Measurements from ENCODE around the gene AKAP10. TPM values are rescaled to one million over a fixed set of nuclear protein-coding genes. Genes with fewer than 3 reads are reported as not detected.

Gene AKAP10
- total and polyA plus RNA-seq, 2 donors from 2014 or later: 8.3 to 43.7 TPM

DNA sequence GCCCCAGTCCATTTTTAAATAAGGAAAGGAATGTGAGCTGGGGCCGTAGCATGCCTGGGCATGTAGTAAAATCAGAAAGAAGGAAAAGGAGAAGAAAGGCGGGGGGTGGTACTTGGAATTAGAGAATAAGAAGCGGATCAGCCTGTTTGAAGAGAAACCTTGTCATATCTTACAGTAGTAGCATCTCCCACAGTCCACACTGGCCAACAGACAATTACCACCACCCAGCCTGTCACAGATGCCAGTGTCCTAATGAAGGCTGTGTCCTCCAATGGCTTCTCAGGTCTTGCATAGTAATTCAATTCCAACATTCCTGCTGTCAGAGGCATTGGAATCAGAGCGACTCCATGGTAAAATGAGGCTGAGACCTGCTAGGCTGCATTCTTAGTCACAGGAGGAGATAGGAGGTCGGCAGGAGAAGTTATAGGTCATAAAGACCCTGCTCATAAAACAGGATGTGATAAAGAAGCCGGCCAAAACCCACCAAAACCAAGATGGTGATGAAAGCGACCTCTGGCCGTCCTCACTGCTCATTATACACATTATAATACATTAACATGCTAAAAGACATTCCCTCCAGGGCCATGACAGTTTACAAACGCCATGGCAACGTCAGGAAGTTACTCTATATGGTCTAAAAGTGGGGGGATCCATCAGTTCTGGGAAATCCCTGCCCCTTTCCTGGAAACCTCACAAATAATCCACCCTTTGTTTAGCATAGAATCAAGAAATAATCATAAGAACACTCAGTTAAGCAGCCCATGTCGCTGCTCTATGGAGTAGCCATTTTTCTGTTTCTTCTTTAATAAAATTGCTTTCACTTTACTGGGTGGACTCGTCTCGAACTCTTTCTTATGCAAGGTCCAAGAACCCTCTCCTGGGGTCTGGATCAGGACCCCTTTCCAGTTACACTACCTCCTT, 9.6 kb upstream of the AKAP10 start:
- intact Hi-C loops (cut with DNase I): no loop called here
- Histone ChIP-seq H3K4me3 (ENCODE audit: low read length in 3 of 3) (no peak overlapping the region), H3K9ac (ENCODE audit: low read length in 3 of 3) (no peak overlapping the region), H3K36me3 (ENCODE audit: control insufficient read depth in 2 of 3, insufficient read depth in 3 of 3, low read length in 3 of 3) (no peaks in the 10 kb centered on the region), H3K27me3 (ENCODE audit: control insufficient read depth, insufficient read depth, low read length) (no peaks in the 10 kb centered on the region), H3K9me3 (ENCODE audit: control insufficient read depth in 2 of 3, insufficient read depth in 1 of 3, low read length in 3 of 3) (no peaks in the 10 kb centered on the region), H3K27ac (ENCODE audit: low read depth in 2 of 2, low read length in 2 of 2) (no peak overlapping the region), H3K4me1 (ENCODE audit: control insufficient read depth in 2 of 3, insufficient read depth in 2 of 3, low read depth in 1 of 3, low read length in 3 of 3) (no peaks in the 10 kb centered on the region)
- no peak for DNase-seq
- TF ChIP-seq, protein P1, sequence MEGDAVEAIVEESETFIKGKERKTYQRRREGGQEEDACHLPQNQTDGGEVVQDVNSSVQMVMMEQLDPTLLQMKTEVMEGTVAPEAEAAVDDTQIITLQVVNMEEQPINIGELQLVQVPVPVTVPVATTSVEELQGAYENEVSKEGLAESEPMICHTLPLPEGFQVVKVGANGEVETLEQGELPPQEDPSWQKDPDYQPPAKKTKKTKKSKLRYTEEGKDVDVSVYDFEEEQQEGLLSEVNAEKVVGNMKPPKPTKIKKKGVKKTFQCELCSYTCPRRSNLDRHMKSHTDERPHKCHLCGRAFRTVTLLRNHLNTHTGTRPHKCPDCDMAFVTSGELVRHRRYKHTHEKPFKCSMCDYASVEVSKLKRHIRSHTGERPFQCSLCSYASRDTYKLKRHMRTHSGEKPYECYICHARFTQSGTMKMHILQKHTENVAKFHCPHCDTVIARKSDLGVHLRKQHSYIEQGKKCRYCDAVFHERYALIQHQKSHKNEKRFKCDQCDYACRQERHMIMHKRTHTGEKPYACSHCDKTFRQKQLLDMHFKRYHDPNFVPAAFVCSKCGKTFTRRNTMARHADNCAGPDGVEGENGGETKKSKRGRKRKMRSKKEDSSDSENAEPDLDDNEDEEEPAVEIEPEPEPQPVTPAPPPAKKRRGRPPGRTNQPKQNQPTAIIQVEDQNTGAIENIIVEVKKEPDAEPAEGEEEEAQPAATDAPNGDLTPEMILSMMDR (IDR thresholded peaks at IDR 0.05; ENCODE audit: borderline replicate concordance, extremely low read depth, insufficient read depth): no peak
- no peak for FAIRE-seq

DNA sequence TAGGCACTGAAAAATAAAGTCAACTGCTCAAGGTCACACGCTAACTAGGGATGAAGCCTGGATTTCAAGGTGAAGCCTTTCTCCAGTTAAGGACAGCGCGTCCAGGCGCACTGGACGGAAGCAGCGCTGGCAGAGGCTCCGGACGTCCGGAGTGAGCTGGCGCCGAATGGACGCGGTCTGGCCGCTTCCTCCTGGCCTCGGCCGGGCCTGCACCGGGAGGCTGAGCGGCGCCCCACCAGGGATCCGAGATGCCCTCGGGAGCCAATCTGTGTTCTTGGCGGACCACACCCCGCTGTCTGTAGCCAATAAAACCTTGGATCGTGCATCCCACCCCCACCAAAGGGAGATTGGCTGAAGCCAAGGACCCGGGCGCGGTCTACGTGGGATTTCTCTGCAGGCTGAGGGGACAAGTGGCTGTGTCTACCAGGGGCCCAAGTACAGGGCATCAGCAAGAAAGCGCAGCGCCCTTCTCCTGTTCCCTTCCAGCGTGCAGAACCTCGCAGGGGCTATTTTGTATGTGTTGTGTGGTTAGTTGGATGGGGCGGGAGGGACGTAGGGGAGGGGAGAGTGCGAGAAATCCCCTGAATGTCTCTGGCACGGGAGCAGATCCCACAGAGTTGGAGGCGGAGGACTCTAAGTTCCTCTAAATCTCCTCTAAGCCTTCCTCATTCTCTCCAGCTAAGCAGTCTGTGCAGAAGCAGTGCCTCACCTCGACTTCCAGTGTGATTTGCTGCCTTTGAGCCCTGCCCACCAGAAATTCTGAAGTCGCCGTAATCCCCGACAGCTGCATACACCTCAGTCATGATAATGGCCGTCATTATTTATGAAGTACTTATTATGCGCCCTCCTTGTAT, 2.5 kb upstream of the AKAP10 start:
- intact Hi-C loops (cut with DNase I): no loop called here
- Histone ChIP-seq H3K9me3 (ENCODE audit: control insufficient read depth in 2 of 3, insufficient read depth in 1 of 3, low read length in 3 of 3) (no peaks in the 10 kb centered on the region), H3K27me3 (ENCODE audit: control insufficient read depth, insufficient read depth, low read length) (no peaks in the 10 kb centered on the region), H3K27ac (ENCODE audit: low read depth in 2 of 2, low read length in 2 of 2) (no peak overlapping the region), H3K9ac (ENCODE audit: low read length in 3 of 3) (no peak overlapping the region), H3K4me3 (ENCODE audit: low read length in 3 of 3) (no peak overlapping the region), H3K4me1 (ENCODE audit: control insufficient read depth in 2 of 3, insufficient read depth in 2 of 3, low read depth in 1 of 3, low read length in 3 of 3) (peaks cover 0 to 6% (median 0%) of the 10 kb centered on the region in 3 donors), H3K36me3 (ENCODE audit: control insufficient read depth in 2 of 3, insufficient read depth in 3 of 3, low read length in 3 of 3) (no peaks in the 10 kb centered on the region)
- DNase-seq (peak in 2 of 5 donors; percentile 52 to 74), FAIRE-seq (no peak)
- TF ChIP-seq, protein P1 (IDR thresholded peaks at IDR 0.05; ENCODE audit: borderline replicate concordance, extremely low read depth, insufficient read depth): no peak

DNA sequence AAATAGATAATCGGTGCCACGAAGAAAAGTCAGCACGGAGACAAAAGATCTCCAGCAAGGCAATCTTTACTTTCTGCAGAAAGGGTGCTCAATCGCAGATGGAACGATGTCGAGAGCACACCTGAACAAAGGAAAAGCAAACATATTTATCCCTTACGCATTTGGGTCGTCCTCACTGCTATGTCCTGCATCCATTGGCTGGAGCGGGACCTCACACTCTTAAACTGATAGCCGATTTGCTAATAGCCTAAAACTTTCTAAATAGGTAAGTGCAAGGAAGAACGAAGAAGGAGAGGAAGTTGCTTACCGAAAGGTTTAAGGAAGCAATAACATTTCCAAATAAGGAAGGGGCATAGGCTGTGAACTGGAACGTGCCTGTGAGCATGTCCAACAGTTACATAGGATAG, 1.2 kb upstream of the AKAP10 start:
- no peak overlapping the region for H3K27ac ChIP-seq (ENCODE audit: low read depth in 2 of 2, low read length in 2 of 2)
- FAIRE-seq (no peak), DNase-seq (no peak)
- H3K9me3 ChIP-seq (ENCODE audit: control insufficient read depth in 2 of 3, insufficient read depth in 1 of 3, low read length in 3 of 3): no peaks in the 10 kb centered on the region
- peak overlapping the region in 1 of 3 donors; percentile 79 for H3K4me3 ChIP-seq (ENCODE audit: low read length in 3 of 3)
- intact Hi-C loops (cut with DNase I): no loop called here
- no peak overlapping the region for H3K9ac ChIP-seq (ENCODE audit: low read length in 3 of 3)
- no peaks in the 10 kb centered on the region for H3K27me3 ChIP-seq (ENCODE audit: control insufficient read depth, insufficient read depth, low read length)
- H3K4me1 ChIP-seq (ENCODE audit: control insufficient read depth in 2 of 3, insufficient read depth in 2 of 3, low read depth in 1 of 3, low read length in 3 of 3): peaks cover 0 to 6% (median 0%) of the 10 kb centered on the region in 3 donors
- TF ChIP-seq, protein P1 (IDR thresholded peaks at IDR 0.05; ENCODE audit: borderline replicate concordance, extremely low read depth, insufficient read depth): no peak
- no peaks in the 10 kb centered on the region for H3K36me3 ChIP-seq (ENCODE audit: control insufficient read depth in 2 of 3, insufficient read depth in 3 of 3, low read length in 3 of 3)

All from kidney (tissue), 14 donors.